GM12878 (cell line): ENCODE results near the gene WNK1. TPM values are rescaled to one million over a fixed set of nuclear protein-coding genes. Genes with fewer than 3 reads are reported as not detected.

Experiments
- ATF7 ChIP-seq: fragments of 450-650 bp; IDR thresholded peaks from 2 replicates; pipeline ENCODE4 v1.6.1; 2016; ENCODE audit warnings: low read depth, mild to moderate bottlenecking
- CBFB ChIP-seq: IDR thresholded peaks from 2 replicates; pipeline ENCODE4 v1.6.1; 2016; ENCODE audit warnings: antibody characterized with exemption, low read depth
- E2F4 ChIP-seq: IDR thresholded peaks from 2 replicates; pipeline ENCODE4 v1.6.1; 2012; ENCODE audit warnings: low read depth, low read length, improper control_type of control experiment
- EED ChIP-seq: sonication (generic); IDR thresholded peaks from 2 replicates; pipeline ENCODE4 v1.6.1; 2016; ENCODE audit warnings: antibody characterized with exemption, low read depth
- EP300 ChIP-seq, 2 experiments: fragments of 150-350 bp in 1 of 2; IDR thresholded peaks; 2 replicates each; pipeline ENCODE4 v1.6.1; 2011 to 2012; ENCODE audit warnings: low read depth in 2 of 2, low read length in 2 of 2, borderline replicate concordance in 1 of 2, improper control_type of control experiment in 1 of 2, inconsistent platforms in 1 of 2; ENCODE audit not compliant: control insufficient read depth in 1 of 2
- ESRRA ChIP-seq: IDR thresholded peaks from 2 replicates; pipeline ENCODE4 v1.6.1; 2012; ENCODE audit warnings: mild to moderate bottlenecking, low read length, improper control_type of control experiment
- LARP7 ChIP-seq: fragments of 450-650 bp; IDR thresholded peaks from 2 replicates; pipeline ENCODE4 v1.6.1; 2017; ENCODE audit warnings: mild to moderate bottlenecking
- MEF2B ChIP-seq: fragments of 450-650 bp; IDR thresholded peaks from 2 replicates; pipeline ENCODE4 v1.6.1; 2018; ENCODE audit warnings: mild to moderate bottlenecking, moderate library complexity; ENCODE audit not compliant: partially characterized antibody, poor library complexity, severe bottlenecking
- NR2C2 ChIP-seq: IDR thresholded peaks from 2 replicates; pipeline ENCODE4 v1.6.1; 2011; ENCODE audit warnings: borderline replicate concordance, low read depth; ENCODE audit not compliant: control insufficient read depth, insufficient read length
- PAX8 ChIP-seq: fragments of 450-650 bp; IDR thresholded peaks from 2 replicates; pipeline ENCODE4 v1.6.1; 2017; ENCODE audit warnings: mild to moderate bottlenecking, moderate library complexity
- PBX3 ChIP-seq: IDR thresholded peaks from 2 replicates; pipeline ENCODE4 v1.6.1; 2011; ENCODE audit warnings: mild to moderate bottlenecking, low read depth, low read length, moderate library complexity; ENCODE audit not compliant: insufficient replicate concordance
- PML ChIP-seq: IDR thresholded peaks from 2 replicates; pipeline ENCODE4 v1.6.1; 2012; ENCODE audit warnings: low read length, inconsistent platforms
- REST ChIP-seq: IDR thresholded peaks from 2 replicates; pipeline ENCODE4 v1.6.1; 2012; ENCODE audit warnings: mild to moderate bottlenecking, low read depth, low read length
- SMAD5 ChIP-seq: IDR thresholded peaks from 2 replicates; pipeline ENCODE4 v1.6.1; 2016; ENCODE audit warnings: antibody characterized with exemption, low read depth
- SMARCA5 ChIP-seq: fragments of 450-650 bp; IDR thresholded peaks from 2 replicates; pipeline ENCODE4 v1.6.1; 2017; ENCODE audit warnings: mild to moderate bottlenecking
- USF1 ChIP-seq: IDR thresholded peaks from 2 replicates; pipeline ENCODE4 v1.6.1; 2011; ENCODE audit warnings: borderline replicate concordance, low read depth, mild to moderate bottlenecking, moderate library complexity, mixed read lengths, low read length; ENCODE audit not compliant: insufficient read depth; ENCODE audit errors: extremely low read length
- WRNIP1 ChIP-seq: IDR thresholded peaks from 2 replicates; pipeline ENCODE4 v1.6.1; 2011; ENCODE audit warnings: low read depth, low read length, improper control_type of control experiment, borderline replicate concordance
- ZBED1 ChIP-seq: IDR thresholded peaks from 2 replicates; pipeline ENCODE4 v1.6.1; 2016; ENCODE audit warnings: borderline replicate concordance
- ZBTB33 ChIP-seq: fragments of 450-650 bp; IDR thresholded peaks from 2 replicates; pipeline ENCODE4 v1.6.1; 2017; ENCODE audit warnings: mild to moderate bottlenecking
- ZNF217 ChIP-seq: fragments of 450-650 bp; IDR thresholded peaks from 2 replicates; pipeline ENCODE4 v1.6.1; 2017; ENCODE audit warnings: antibody characterized with exemption, mild to moderate bottlenecking
- ZNF24 ChIP-seq: fragments of 450-650 bp; IDR thresholded peaks from 2 replicates; pipeline ENCODE4 v1.6.1; 2017; ENCODE audit warnings: antibody characterized with exemption, mild to moderate bottlenecking
- ZNF274 ChIP-seq: IDR thresholded peaks from one replicate; pipeline ENCODE4 v1.8.0; 2011; ENCODE audit not compliant: insufficient read length, insufficient read depth
- polyA plus RNA-seq, 11 experiments: library from polyadenylated mRNA; depleted of rRNA in 4 of 11; unstranded in 6 of 11; stranded (reverse) in 5 of 11; fragments of >200 nt; fragmentation: Nextera tagmentation in 4 of 11; fragmentation: Illumina TruSeq in 1 of 11; extraction: Ambion mirVana in 4 of 11; extraction: Trizol in 1 of 11; gene quantifications; 1 replicate in 1 of 11; 2 replicates in 10 of 11; pipeline versions ENCODE4 v1.2.1 to v1.2.3, GENCODE V29; 2011 to 2016; ENCODE audit warnings: inconsistent platforms in 2 of 11, missing spikeins in 2 of 11, low read depth in 1 of 11
- total RNA-seq, 4 experiments: library from RNA; depleted of rRNA in 3 of 4; stranded (reverse); fragments of >200 nt in 3 of 4; fragmentation: Illumina TruSeq in 1 of 4; extraction: Trizol in 1 of 4; gene quantifications; 2 replicates each; pipeline versions ENCODE4 v1.2.1 to v1.2.3, GENCODE V29; 2013 to 2021

WNK1 gene
- total and polyA plus RNA-seq, 10 of the 15 experiments (the other 5 are each of a cell fraction or from before 2014, with no cell fraction given), result 9.6 to 151 (median 86.6) TPM

- TF ChIP-seq PBX3 (no peak), NR2C2 (no peak), SMARCA5 (peak; percentile 92), PAX8 (no peak), ATF7 (peak; percentile 60), ZNF274 (no peak), ESRRA (no peak; the same call in 1 of the 2 replicates), USF1 (no peak), WRNIP1 (no peak), SMAD5 (peak; percentile 83), CBFB (peak; percentile 95; the same call in 1 of the 2 replicates), EED (peak; percentile 83), E2F4 (peak; percentile 71; the same call in 1 of the 2 replicates), REST (no peak), ZBTB33 (0 out of 2 replicates have a peak, but pooled peaks have one; percentile 5), ZBED1 (no peak; the same call in 1 of the 2 replicates), EP300 (IDR thresholded peaks at IDR 0.05; ENCODE audit: borderline replicate concordance in 1 of 2, control insufficient read depth in 1 of 2, low read depth in 2 of 2, low read length in 2 of 2) (peak in 1 of 2 experiments; percentile 25; a peak in 2 of 4 replicates), PML (no peak), ZNF24 (no peak), ZNF217 (no peak), MEF2B (no peak), LARP7 (peak; percentile 74; the same call in 1 of the 2 replicates)
Measured at GRCh38 chr12:949453-950191, 197.2 kb downstream of the WNK1 start, which contains the start of gene RAD52 (continued).
